OCI-M1 (cell line): Measurements from ENCODE around the gene GLRB.
"Not testable (repeated sequence)": the region's sequence is repeated elsewhere in the genome, so short reads cannot be mapped to it uniquely, and the experiment has no call there.

Experiments
- DNase-seq: peaks from one replicate; lab custom pipeline; 2025; lab: John Stamatoyannopoulos, UW

Gene GLRB

DNA sequence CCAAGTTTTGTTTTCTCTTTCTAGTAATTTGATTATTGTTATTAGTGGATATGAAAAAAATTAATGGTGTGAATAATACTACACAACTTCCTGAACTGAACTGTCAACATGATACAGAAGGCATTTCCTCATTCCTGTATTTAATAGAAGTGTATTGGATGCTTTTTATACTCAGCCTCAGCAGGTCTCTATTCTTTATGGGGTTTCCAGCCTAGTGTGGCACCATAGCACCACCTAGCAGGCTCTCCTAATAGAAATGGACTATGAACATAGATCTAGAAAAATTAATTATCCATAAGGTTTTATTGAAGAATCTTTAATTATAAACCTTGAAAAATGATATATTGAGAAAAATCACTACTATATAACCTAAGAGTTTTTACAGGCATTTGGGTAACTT, 52.4 kb downstream of the GLRB start:
- DNase-seq, result peak; percentile 68

- DNase-seq, result no peak
Observed at GRCh38 chr4:157141976-157142375, 66.0 kb downstream of the GLRB start.

GRCh38 chr4:157143369-157143768, 67.4 kb downstream of the GLRB start:
- peak; percentile 41 for DNase-seq

DNA sequence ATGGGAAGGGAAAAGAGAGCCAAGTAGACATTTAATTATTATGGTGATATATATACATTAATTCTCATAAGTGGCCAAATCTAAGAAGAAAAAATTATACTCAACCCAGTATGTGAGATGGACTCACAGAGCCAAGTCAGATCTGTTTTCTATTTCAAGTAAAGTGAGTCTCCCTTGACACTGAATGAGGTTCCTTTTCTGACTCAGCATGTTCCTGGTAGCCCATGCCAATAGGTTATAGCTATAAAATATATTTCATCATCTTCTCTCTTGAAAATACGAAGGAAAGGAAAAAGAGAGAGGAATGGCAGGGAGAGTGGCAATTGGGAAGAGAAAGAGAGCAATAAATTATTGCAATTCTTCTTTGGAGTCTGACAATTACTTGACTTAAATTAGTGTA, 75.8 kb downstream of the GLRB start:
- peak; percentile 55 for DNase-seq

DNA sequence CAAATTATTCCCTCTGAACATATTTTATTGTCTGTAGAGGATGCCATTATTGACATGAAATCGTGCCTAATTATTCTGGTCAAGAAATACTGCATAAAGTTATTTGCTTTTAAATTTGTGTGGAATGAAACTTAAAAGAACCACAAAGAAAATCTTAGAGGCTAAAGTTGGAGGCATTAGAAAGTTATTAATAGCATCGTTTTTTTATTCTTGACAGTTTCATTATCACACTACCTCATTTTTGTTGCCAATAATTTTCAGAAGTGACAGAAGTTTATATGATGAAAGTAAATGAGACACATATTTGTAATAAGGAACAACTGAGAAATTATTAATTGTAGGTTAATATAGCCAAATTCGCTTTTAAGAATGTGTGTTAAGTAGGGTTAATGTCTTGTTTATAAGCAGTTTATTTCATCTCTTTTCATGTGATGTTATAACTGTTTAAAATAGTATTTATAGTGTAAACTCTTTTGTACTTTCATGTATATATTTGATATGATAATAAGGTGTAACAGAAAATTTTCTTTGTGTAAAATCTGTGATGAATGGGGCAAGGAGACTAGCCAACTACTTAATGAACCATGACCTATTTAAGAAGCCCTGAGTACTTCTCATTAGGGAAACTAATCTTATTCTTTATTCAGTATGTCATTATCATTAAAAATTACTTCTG, 90.1 kb downstream of the GLRB start:
- DNase-seq, result no peak

DNA sequence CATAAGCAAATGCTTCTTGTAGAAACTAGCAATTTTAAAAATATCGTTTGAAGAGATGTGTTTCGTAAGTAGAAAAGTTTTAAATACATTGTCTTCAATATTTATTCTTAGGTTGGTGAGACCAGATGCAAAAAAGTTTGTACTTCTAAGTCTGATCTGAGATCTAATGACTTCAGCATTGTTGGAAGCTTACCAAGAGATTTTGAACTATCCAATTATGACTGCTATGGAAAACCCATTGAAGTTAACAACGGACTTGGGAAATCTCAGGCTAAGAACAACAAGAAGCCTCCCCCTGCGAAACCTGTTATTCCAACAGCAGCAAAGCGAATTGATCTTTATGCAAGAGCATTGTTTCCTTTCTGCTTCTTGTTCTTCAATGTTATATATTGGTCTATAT, 94.4 kb downstream of the GLRB start:
- DNase-seq, result no peak

DNA sequence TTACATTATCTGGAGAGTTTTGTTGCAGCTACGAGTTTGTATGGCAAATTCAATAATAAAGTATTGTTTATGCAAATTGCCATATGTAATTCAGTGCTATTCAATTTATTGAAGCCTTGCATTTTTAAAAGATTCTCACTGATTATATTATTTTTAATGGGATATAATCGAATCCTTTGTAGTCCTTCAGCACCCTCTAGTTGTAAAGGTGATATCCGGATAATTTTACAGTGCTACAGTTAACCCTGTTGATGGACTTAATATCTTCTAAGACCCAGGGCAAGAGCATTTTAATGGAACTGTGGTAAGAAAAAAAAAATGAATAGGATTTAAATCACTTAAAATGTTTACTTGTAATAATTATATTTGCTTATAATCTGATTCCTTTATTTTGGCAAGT, 96.1 kb downstream of the GLRB start:
- DNase-seq, result peak; percentile 53

GRCh38 chr4:157180268-157180667, 104.3 kb downstream of the GLRB start:
- not testable (repeated sequence) for DNase-seq

GRCh38 chr4:157184300-157184699, 108.3 kb downstream of the GLRB start:
- no peak for DNase-seq

DNA sequence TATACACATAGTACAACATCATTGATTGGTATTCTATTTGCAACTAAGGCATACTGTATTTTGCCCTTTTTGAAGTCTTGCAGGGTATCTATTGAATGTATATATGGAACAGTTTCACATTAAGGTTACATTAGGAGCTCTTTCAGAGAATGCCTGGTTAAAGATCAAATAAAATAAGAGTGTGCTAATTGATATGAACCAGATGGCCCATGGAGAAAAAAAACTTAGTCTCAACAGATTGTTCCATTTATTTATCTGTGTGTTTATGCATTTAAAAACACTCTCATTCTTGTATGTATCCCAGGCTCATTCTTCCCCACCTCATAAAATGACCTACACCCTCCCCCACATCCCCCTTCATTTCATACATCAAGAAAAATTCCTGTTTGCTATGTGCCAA, 109.4 kb downstream of the GLRB start:
- DNase-seq, result no peak

DNA sequence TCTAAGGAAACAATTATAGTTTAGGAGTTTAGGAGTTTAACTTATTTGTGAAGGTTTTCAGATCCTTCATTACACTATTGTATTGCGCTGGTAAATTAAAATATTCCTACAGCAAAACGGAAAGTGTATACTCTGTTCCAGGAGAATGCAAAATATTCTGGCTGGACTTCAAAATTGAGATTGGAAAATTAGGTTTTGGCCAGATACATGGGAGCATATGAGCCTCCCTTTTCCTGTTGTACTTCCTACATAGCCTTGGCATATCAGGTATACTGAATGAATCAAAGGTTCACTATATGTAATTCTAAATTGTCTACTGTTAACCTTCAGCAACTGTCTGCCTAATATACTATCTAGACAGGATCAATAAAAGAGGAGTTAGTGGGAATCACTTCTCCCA, 119.4 kb downstream of the GLRB start:
- no peak for DNase-seq

DNA sequence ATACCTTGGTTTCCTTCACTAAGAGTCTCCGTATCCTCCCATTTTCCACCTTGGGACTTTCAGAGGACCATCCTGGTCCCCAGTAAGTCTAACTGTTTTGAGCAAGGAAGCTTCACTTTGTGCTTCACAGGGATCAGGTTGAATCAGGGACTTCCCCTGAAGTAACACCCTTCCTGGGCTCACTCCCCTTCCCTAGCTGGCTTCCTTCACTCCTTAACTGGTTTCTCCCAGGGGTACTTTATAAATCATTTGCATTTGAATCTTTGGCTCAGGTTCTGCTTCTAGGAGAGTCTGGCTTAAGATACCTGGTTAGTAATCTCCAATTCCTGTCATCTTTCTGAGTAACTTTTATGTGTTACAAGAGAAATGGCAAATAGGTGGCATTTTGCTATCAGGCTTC, 120.1 kb downstream of the GLRB start:
- no peak for DNase-seq

DNA sequence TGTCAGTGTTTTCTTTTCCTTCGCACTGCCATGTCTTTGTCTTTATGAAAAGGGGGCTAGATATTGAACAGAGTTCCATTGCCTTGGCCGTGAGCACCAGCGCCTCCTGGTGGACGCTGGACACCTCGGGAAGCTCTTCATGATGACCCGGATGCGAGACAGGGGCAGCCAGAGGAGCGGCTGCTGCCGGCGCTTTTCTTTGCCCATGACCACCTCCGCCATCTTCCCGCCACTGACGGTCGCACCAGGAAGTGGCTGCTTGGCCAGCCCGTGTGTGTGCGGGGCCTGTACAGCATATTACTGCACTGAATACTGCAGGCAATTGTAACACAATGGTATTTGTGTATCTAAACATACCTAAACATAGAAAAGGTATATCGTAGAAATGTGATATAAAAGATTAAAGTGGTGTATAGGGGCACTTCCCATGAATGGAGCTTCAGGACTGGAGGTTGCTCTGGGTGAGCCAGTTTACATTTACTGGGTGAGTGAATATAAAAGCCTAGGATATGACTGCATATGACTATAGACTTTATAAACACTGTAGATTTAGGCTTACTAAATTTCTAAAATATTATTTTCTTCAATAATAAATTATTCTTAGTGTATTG, 128.8 kb downstream of the GLRB start:
- DNase-seq, result peak; percentile 68

- DNase-seq, result peak; percentile 69
Observed at GRCh38 chr4:157217708-157218107, 141.8 kb downstream of the GLRB start.

GRCh38 chr4:157219711-157220370, 143.9 kb downstream of the GLRB start:
- no peak for DNase-seq

DNA sequence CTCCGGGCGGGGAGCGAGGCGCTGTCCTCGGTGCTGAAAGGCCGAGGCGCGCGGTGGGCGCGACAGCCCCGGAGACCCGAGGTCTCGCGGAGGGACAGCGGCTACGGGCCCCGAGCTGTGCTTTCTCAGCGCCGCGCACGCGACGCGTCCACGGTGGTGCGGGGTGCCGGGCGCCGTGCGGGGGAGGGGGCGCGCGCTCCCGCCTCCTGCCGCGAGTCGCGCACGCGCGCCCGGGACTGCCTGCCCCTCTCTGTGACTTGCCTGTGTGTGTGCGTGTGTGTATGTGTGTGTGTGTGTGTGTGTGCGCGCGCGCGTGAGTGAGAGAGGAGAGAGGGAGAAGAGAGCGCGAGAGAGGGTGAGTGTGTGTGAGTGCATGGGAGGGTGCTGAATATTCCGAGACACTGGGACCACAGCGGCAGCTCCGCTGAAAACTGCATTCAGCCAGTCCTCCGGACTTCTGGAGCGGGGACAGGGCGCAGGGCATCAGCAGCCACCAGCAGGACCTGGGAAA, 144.5 kb downstream of the GLRB start, which contains the start of gene GRIA2:
Gene GRIA2, plus strand, starts transcription at position 358 of the 511 bp plus-strand sequence. CDS start 315 bp downstream, outside the sequence.
- DNase-seq, result no peak

GRCh38 chr4:157221426-157221894, 145.5 kb downstream of the GLRB start:
- no peak for DNase-seq
